ENCODE results near the gene PRKG1.
"Not testable (repeated sequence)": the region's sequence is repeated elsewhere in the genome, so short reads cannot be mapped to it uniquely, and the experiment has no call there.

The PRKG1 gene

GRCh38 chr10:52198540-52198939, 1124.3 kb downstream of the PRKG1 start:
- Histone ChIP-seq H2BK5ac (ENCODE audit: low read length) (no peak overlapping the region), H3K9ac (ENCODE audit: low read depth, low read length, poor library complexity) (no peak overlapping the region), H4K8ac (ENCODE audit: low read depth, low read length) (no peak overlapping the region), H2BK15ac (ENCODE audit: low read length) (no peak overlapping the region), H3K4ac (ENCODE audit: low read length) (no peak overlapping the region), H3K9me3 (replicated peaks in 1 of 2; ENCODE audit: control insufficient read depth in 2 of 2, insufficient read depth in 1 of 2, low read depth in 1 of 2, low read length in 2 of 2) (no peaks in the 10 kb centered on the region), H3K4me2 (ENCODE audit: insufficient read depth, low read length, poor library complexity, severe bottlenecking) (no peak overlapping the region), H3K14ac (ENCODE audit: low read length) (no peak overlapping the region), H2AK5ac (ENCODE audit: low read depth, low read length) (no peak overlapping the region), H3K23ac (ENCODE audit: low read depth, low read length, poor library complexity) (no peak overlapping the region), H3K18ac (ENCODE audit: low read length) (no peak overlapping the region), H2BK12ac (ENCODE audit: low read length) (no peak overlapping the region), H3K79me1 (ENCODE audit: low read depth, low read length) (no peaks in the 10 kb centered on the region), H3K4me1 (ENCODE audit: control insufficient read depth in 2 of 2, insufficient read depth in 1 of 2, low read depth in 1 of 2, low read length in 2 of 2) (no peaks in the 10 kb centered on the region), H3K27me3 (ENCODE audit: control insufficient read depth in 3 of 3, insufficient read depth in 3 of 3, low read depth in 1 of 3, low read length in 3 of 3) (no peaks in the 10 kb centered on the region), H2AFZ (ENCODE audit: low read length) (no peak overlapping the region), H3K36me3 (replicated peaks in 1 of 2; ENCODE audit: control insufficient read depth in 2 of 2, insufficient read depth in 2 of 2, low read length in 2 of 2) (no peaks in the 10 kb centered on the region), H3K27ac (replicated peaks; ENCODE audit: low read length) (no peak overlapping the region), H3K4me3 (ENCODE audit: low read length in 2 of 2) (no peak overlapping the region), H4K91ac (ENCODE audit: low read depth, low read length, poor library complexity) (no peak overlapping the region), H2BK120ac (ENCODE audit: low read depth, low read length) (no peak overlapping the region)
- no peak for DNase-seq (ENCODE audit: low spot score)
- WGBS, 2 donors (ENCODE audit: extremely low coverage in 2 of 2, insufficient read length in 2 of 2, insufficient replicate concordance in 1 of 2), result no CpG with 5 or more reads among the region's 3 CpGs

GRCh38 chr10:52204906-52205305, 1130.6 kb downstream of the PRKG1 start:
- not testable (repeated sequence) for H3K4me2 ChIP-seq (ENCODE audit: insufficient read depth, low read length, poor library complexity, severe bottlenecking); H3K27ac ChIP-seq (replicated peaks; ENCODE audit: low read length); H3K9me3 ChIP-seq (replicated peaks in 1 of 2; ENCODE audit: control insufficient read depth in 2 of 2, insufficient read depth in 1 of 2, low read depth in 1 of 2, low read length in 2 of 2); H3K79me1 ChIP-seq (ENCODE audit: low read depth, low read length); H3K9ac ChIP-seq (ENCODE audit: low read depth, low read length, poor library complexity); H3K23ac ChIP-seq (ENCODE audit: low read depth, low read length, poor library complexity); H4K91ac ChIP-seq (ENCODE audit: low read depth, low read length, poor library complexity); H2BK15ac ChIP-seq (ENCODE audit: low read length); H2AFZ ChIP-seq (ENCODE audit: low read length); H3K4me1 ChIP-seq (ENCODE audit: control insufficient read depth in 2 of 2, insufficient read depth in 1 of 2, low read depth in 1 of 2, low read length in 2 of 2); H2BK12ac ChIP-seq (ENCODE audit: low read length); H3K4ac ChIP-seq (ENCODE audit: low read length); H3K18ac ChIP-seq (ENCODE audit: low read length); H3K27me3 ChIP-seq (ENCODE audit: control insufficient read depth in 3 of 3, insufficient read depth in 3 of 3, low read depth in 1 of 3, low read length in 3 of 3); H2BK120ac ChIP-seq (ENCODE audit: low read depth, low read length); DNase-seq (ENCODE audit: low spot score); H2AK5ac ChIP-seq (ENCODE audit: low read depth, low read length); H2BK5ac ChIP-seq (ENCODE audit: low read length); H3K36me3 ChIP-seq (replicated peaks in 1 of 2; ENCODE audit: control insufficient read depth in 2 of 2, insufficient read depth in 2 of 2, low read length in 2 of 2); H4K8ac ChIP-seq (ENCODE audit: low read depth, low read length); H3K14ac ChIP-seq (ENCODE audit: low read length); H3K4me3 ChIP-seq (ENCODE audit: low read length in 2 of 2)
- no CpG with 5 or more reads among the region's 7 CpGs for WGBS, 2 donors (ENCODE audit: extremely low coverage in 2 of 2, insufficient read length in 2 of 2, insufficient replicate concordance in 1 of 2)

- Histone ChIP-seq H4K8ac (ENCODE audit: low read depth, low read length) (no peak overlapping the region), H2BK120ac (ENCODE audit: low read depth, low read length) (no peak overlapping the region), H3K14ac (ENCODE audit: low read length) (no peak overlapping the region), H3K18ac (ENCODE audit: low read length) (no peak overlapping the region), H2AK5ac (ENCODE audit: low read depth, low read length) (no peak overlapping the region), H3K4me2 (ENCODE audit: insufficient read depth, low read length, poor library complexity, severe bottlenecking) (no peak overlapping the region), H2BK5ac (ENCODE audit: low read length) (no peak overlapping the region), H3K27me3 (ENCODE audit: control insufficient read depth in 3 of 3, insufficient read depth in 3 of 3, low read depth in 1 of 3, low read length in 3 of 3) (no peaks in the 10 kb centered on the region), H3K4me3 (ENCODE audit: low read length in 2 of 2) (no peak overlapping the region), H3K4me1 (ENCODE audit: control insufficient read depth in 2 of 2, insufficient read depth in 1 of 2, low read depth in 1 of 2, low read length in 2 of 2) (peaks cover under 1 to 2% of the 10 kb centered on the region in 2 donors), H3K4ac (ENCODE audit: low read length) (no peak overlapping the region), H2BK12ac (ENCODE audit: low read length) (no peak overlapping the region), H3K9ac (ENCODE audit: low read depth, low read length, poor library complexity) (no peak overlapping the region), H4K91ac (ENCODE audit: low read depth, low read length, poor library complexity) (no peak overlapping the region), H2BK15ac (ENCODE audit: low read length) (no peak overlapping the region), H3K23ac (ENCODE audit: low read depth, low read length, poor library complexity) (no peak overlapping the region), H3K79me1 (ENCODE audit: low read depth, low read length) (no peaks in the 10 kb centered on the region), H2AFZ (ENCODE audit: low read length) (no peak overlapping the region), H3K36me3 (replicated peaks in 1 of 2; ENCODE audit: control insufficient read depth in 2 of 2, insufficient read depth in 2 of 2, low read length in 2 of 2) (no peaks in the 10 kb centered on the region), H3K27ac (replicated peaks; ENCODE audit: low read length) (no peak overlapping the region), H3K9me3 (replicated peaks in 1 of 2; ENCODE audit: control insufficient read depth in 2 of 2, insufficient read depth in 1 of 2, low read depth in 1 of 2, low read length in 2 of 2) (peaks cover 2 to 4% of the 10 kb centered on the region in 2 donors)
- DNase-seq (ENCODE audit: low spot score), result no peak
- no CpG with 5 or more reads among the region's 2 CpGs for WGBS, 2 donors (ENCODE audit: extremely low coverage in 2 of 2, insufficient read length in 2 of 2, insufficient replicate concordance in 1 of 2)
Measured at GRCh38 chr10:52208365-52208764, 1134.1 kb downstream of the PRKG1 start.

GRCh38 chr10:52210161-52210560, 1135.9 kb downstream of the PRKG1 start:
- Histone ChIP-seq H3K36me3 (replicated peaks in 1 of 2; ENCODE audit: control insufficient read depth in 2 of 2, insufficient read depth in 2 of 2, low read length in 2 of 2) (no peaks in the 10 kb centered on the region), H2BK12ac (ENCODE audit: low read length) (no peak overlapping the region), H2AK5ac (ENCODE audit: low read depth, low read length) (no peak overlapping the region), H3K9ac (ENCODE audit: low read depth, low read length, poor library complexity) (no peak overlapping the region), H3K14ac (ENCODE audit: low read length) (no peak overlapping the region), H3K4ac (ENCODE audit: low read length) (no peak overlapping the region), H2BK15ac (ENCODE audit: low read length) (no peak overlapping the region), H3K4me1 (ENCODE audit: control insufficient read depth in 2 of 2, insufficient read depth in 1 of 2, low read depth in 1 of 2, low read length in 2 of 2) (peaks cover 2 to 3% of the 10 kb centered on the region in 2 donors), H4K8ac (ENCODE audit: low read depth, low read length) (no peak overlapping the region), H2BK5ac (ENCODE audit: low read length) (no peak overlapping the region), H3K9me3 (replicated peaks in 1 of 2; ENCODE audit: control insufficient read depth in 2 of 2, insufficient read depth in 1 of 2, low read depth in 1 of 2, low read length in 2 of 2) (peaks cover 2 to 4% of the 10 kb centered on the region in 2 donors), H3K4me3 (ENCODE audit: low read length in 2 of 2) (no peak overlapping the region), H3K27me3 (ENCODE audit: control insufficient read depth in 3 of 3, insufficient read depth in 3 of 3, low read depth in 1 of 3, low read length in 3 of 3) (no peaks in the 10 kb centered on the region), H3K18ac (ENCODE audit: low read length) (no peak overlapping the region), H3K4me2 (ENCODE audit: insufficient read depth, low read length, poor library complexity, severe bottlenecking) (no peak overlapping the region), H2BK120ac (ENCODE audit: low read depth, low read length) (no peak overlapping the region), H3K23ac (ENCODE audit: low read depth, low read length, poor library complexity) (no peak overlapping the region), H4K91ac (ENCODE audit: low read depth, low read length, poor library complexity) (no peak overlapping the region), H3K79me1 (ENCODE audit: low read depth, low read length) (no peaks in the 10 kb centered on the region), H2AFZ (ENCODE audit: low read length) (no peak overlapping the region), H3K27ac (replicated peaks; ENCODE audit: low read length) (no peak overlapping the region)
- no peak for DNase-seq (ENCODE audit: low spot score)
- no CpG with 5 or more reads among the region's 6 CpGs for WGBS, 2 donors (ENCODE audit: extremely low coverage in 2 of 2, insufficient read length in 2 of 2, insufficient replicate concordance in 1 of 2)
